Adrenal gland (tissue), 5 donors: ENCODE data around the gene POLR1G.

Source experiments
- CTCF ChIP-seq, 6 experiments: fragments of 450-650 bp in 4 of 6; fragments of 200-600 bp in 2 of 6; sonication (generic) in 1 of 6; IDR thresholded peaks; 1 replicate in 5 of 6; 2 replicates in 1 of 6; pipeline versions ENCODE4 v1.5.1 to v1.8.0; 2016 to 2021; ENCODE audit warnings: antibody characterized with exemption in 6 of 6, mild to moderate bottlenecking in 2 of 6, moderate library complexity in 1 of 6
- POLR2A ChIP-seq, 2 donors: fragments of 450-650 bp; IDR thresholded peaks; one replicate each; pipeline ENCODE4 v1.6.1; 2017; ENCODE audit warnings: antibody characterized with exemption in 2 of 2, mild to moderate bottlenecking in 2 of 2, moderate library complexity in 1 of 2
- donor health status: DM: no; HTN: no; CAD: no.

GRCh38 chr19:45400192-45400591 is 6.3 kb upstream of the POLR1G start:
- no peak for TF ChIP-seq CTCF (IDR thresholded peaks at IDR 0.05)
- no peak for TF ChIP-seq POLR2A (IDR thresholded peaks at IDR 0.05)
